A549 (cell line): ENCODE data around the gene CTXND2. TPM values are rescaled to one million over a fixed set of nuclear protein-coding genes. Genes with fewer than 3 reads are reported as not detected.

ENCODE experiments used
- ATAC-seq, 2 experiments: fragments of 200-7000 bp in 1 of 2; fragments of >200 bp in 1 of 2; cut with Nextera tagmentation in 1 of 2; cut with Tn5 transposase in 1 of 2; 3 replicates each; pipeline versions ENCODE4 v1.8.0 to v1.9.1; 2018 to 2020; ENCODE audit warnings: mild to moderate bottlenecking in 1 of 2, moderate library complexity in 1 of 2
- CTCF ChIA-PET: fragments of 300-600 bp; sonication (Branson Sonifier 250); formaldehyde crosslinking; extraction: SDS; loops from one replicate; lab custom pipeline; 2021; ENCODE audit warnings: antibody characterized with exemption, inconsistent platforms; lab: Yijun Ruan, JAX
- POLR2A ChIA-PET: fragments of 350-600 bp; formaldehyde crosslinking; extraction: SDS; loops from one replicate; lab custom pipeline; 2021; ENCODE audit warnings: antibody characterized with exemption, inconsistent platforms; lab: Yijun Ruan, JAX
- DNase-seq, 2 experiments: peaks; one replicate each; pipeline versions ENCODE4 v3.0.0 to v3.0.0-alpha.2; 2011 to 2016; ENCODE audit warnings: low read depth in 1 of 2, low spot score in 1 of 2
- FAIRE-seq: peaks from 2 replicates; lab custom pipeline; 2011; peaks lifted over from hg19 to GRCh38; lab: Jason Lieb, UNC
- H3K27ac ChIP-seq, 2 experiments: fragments of >200 bp; sonication (Bioruptor Twin); formaldehyde crosslinking; 3 replicates each; pipeline ENCODE4 v1.5.1; 2016 to 2017
- H3K4me1 ChIP-seq: fragments of >200 bp; sonication (Bioruptor Twin); formaldehyde crosslinking; 3 replicates; pipeline ENCODE4 v1.6.1; 2016
- H3K4me2 ChIP-seq: fragments of >200 bp; sonication (Bioruptor Twin); formaldehyde crosslinking; 3 replicates; pipeline ENCODE4 v1.6.1; 2016
- H3K4me3 ChIP-seq: fragments of >200 bp; sonication (Bioruptor Twin); formaldehyde crosslinking; 3 replicates; pipeline ENCODE4 v1.5.1; 2016
- H3K9me3 ChIP-seq: fragments of >200 bp; sonication (Bioruptor Twin); formaldehyde crosslinking; 3 replicates; pipeline ENCODE4 v1.6.1; 2016
- BHLHE40 ChIP-seq: IDR thresholded peaks from 2 replicates; pipeline ENCODE4 v1.6.1; 2012; ENCODE audit warnings: low read depth, low read length, inconsistent platforms
- CBX2 ChIP-seq: fragments of 200-600 bp; sonication (generic); IDR thresholded peaks from 2 replicates; pipeline ENCODE4 v1.6.1; 2016; ENCODE audit warnings: low read depth, mild to moderate bottlenecking, borderline replicate concordance
- EHF ChIP-seq: fragments of 250-450 bp; sonication (Bioruptor Pico); IDR thresholded peaks from 2 replicates; pipeline ENCODE4 v1.5.0; 2020; ENCODE audit warnings: mild to moderate bottlenecking
- EHMT2 ChIP-seq: fragments of 200-600 bp; sonication (generic); IDR thresholded peaks from 2 replicates; pipeline ENCODE4 v1.6.1; 2016; ENCODE audit warnings: antibody characterized with exemption, low read depth, mild to moderate bottlenecking, moderate library complexity
- ESRRA ChIP-seq: fragments of 150-350 bp; IDR thresholded peaks from 2 replicates; pipeline ENCODE4 v1.6.1; 2014; ENCODE audit warnings: mild to moderate bottlenecking, low read length, borderline replicate concordance
- FOSL2 ChIP-seq, 2 experiments: fragments of 450-650 bp in 1 of 2; fragments of >200 bp in 1 of 2; sonication (Bioruptor Twin) in 1 of 2; formaldehyde crosslinking; IDR thresholded peaks; 2 replicates each; pipeline versions ENCODE4 v1.5.0 to v1.6.1; 2016 to 2020; ENCODE audit warnings: mild to moderate bottlenecking in 1 of 2, moderate library complexity in 1 of 2
- GATA3 ChIP-seq: IDR thresholded peaks from 2 replicates; pipeline ENCODE4 v1.6.1; 2012; ENCODE audit warnings: borderline replicate concordance
- HEYL ChIP-seq: fragments of 250-450 bp; sonication (Bioruptor Pico); IDR thresholded peaks from 2 replicates; pipeline ENCODE4 v1.8.0; 2021; ENCODE audit warnings: mild to moderate bottlenecking, moderate library complexity
- HOXB13 ChIP-seq: fragments of 250-450 bp; sonication (Bioruptor Pico); IDR thresholded peaks from 2 replicates; pipeline ENCODE4 v1.5.0; 2020; ENCODE audit warnings: low read depth, mild to moderate bottlenecking, moderate library complexity
- JUN ChIP-seq, 2 experiments: fragments of >200 bp; sonication (Bioruptor Twin); formaldehyde crosslinking; IDR thresholded peaks; 2 replicates in 1 of 2; 3 replicates in 1 of 2; pipeline ENCODE4 v1.6.1; 2016 to 2017
- NFE2L2 ChIP-seq: fragments of 150-350 bp; conservative IDR thresholded peaks from 2 replicates; pipeline ENCODE4 v1.6.1; 2014; ENCODE audit warnings: low read length
- NR3C1 ChIP-seq: fragments of >200 bp; sonication (Bioruptor Twin); formaldehyde crosslinking; IDR thresholded peaks from 3 replicates; pipeline ENCODE4 v1.6.1; 2017
- POLR2A ChIP-seq: IDR thresholded peaks from 2 replicates; pipeline ENCODE4 v1.6.1; 2012; ENCODE audit warnings: mild to moderate bottlenecking, low read length
- POLR2AphosphoS2 ChIP-seq: conservative IDR thresholded peaks from 2 replicates; pipeline ENCODE4 v1.6.1; 2012; ENCODE audit warnings: low read length, improper control_type of control experiment, inconsistent platforms
- RCOR1 ChIP-seq: fragments of 150-350 bp; IDR thresholded peaks from 2 replicates; pipeline ENCODE4 v1.6.1; 2014; ENCODE audit warnings: antibody characterized with exemption, low read length, low read depth
- RFX5 ChIP-seq: fragments of 450-650 bp; IDR thresholded peaks from 2 replicates; pipeline ENCODE4 v1.7.1; 2014; ENCODE audit warnings: antibody characterized with exemption, mild to moderate bottlenecking, moderate library complexity
- SMC3 ChIP-seq: fragments of >200 bp; sonication (Bioruptor Twin); formaldehyde crosslinking; IDR thresholded peaks from 3 replicates; pipeline ENCODE4 v1.6.1; 2018; ENCODE audit warnings: inconsistent platforms
- TFCP2L1 ChIP-seq: fragments of 250-450 bp; sonication (Bioruptor Pico); IDR thresholded peaks from 2 replicates; pipeline ENCODE4 v1.5.0; 2021; ENCODE audit warnings: mild to moderate bottlenecking
- ZNF302 ChIP-seq: fragments of 250-450 bp; sonication (Bioruptor Pico); IDR thresholded peaks from 2 replicates; pipeline ENCODE4 v1.9.0; 2021; ENCODE audit warnings: inconsistent platforms, mild to moderate bottlenecking, moderate library complexity
- ZSCAN20 ChIP-seq: fragments of 250-450 bp; sonication (Bioruptor Pico); IDR thresholded peaks from 2 replicates; pipeline ENCODE4 v1.8.0; 2022; ENCODE audit warnings: mild to moderate bottlenecking, moderate library complexity
- WGBS: methylation state at CpG from one replicate; pipeline ENCODE4 v1.1.6; 2017; ENCODE audit errors: missing lambda C conversion rate; 5-methylcytosine and 5-hydroxymethylcytosine counted together
- polyA plus RNA-seq, 4 experiments: library from polyadenylated mRNA; depleted of rRNA in 3 of 4; stranded (reverse); fragments of >200 nt; fragmentation: RNase III in 1 of 4; extraction: RNeasy Plus Mini Kit Qiagen cat#74134 plus additional on column Dnase treatment in 1 of 4; gene quantifications; 2 replicates in 3 of 4; 3 replicates in 1 of 4; pipeline ENCODE4 v1.2.3, GENCODE V29; 2011 to 2017
- TF ChIP-seq, protein P1 (sequence below): fragments of >200 bp; sonication (Bioruptor Twin); formaldehyde crosslinking; IDR thresholded peaks from 2 replicates; pipeline ENCODE4 v1.6.1; 2016
- TF ChIP-seq, protein P2 (sequence below): IDR thresholded peaks from 2 replicates; pipeline ENCODE4 v1.6.1; 2012
- TF ChIP-seq, protein P3 (sequence below): fragments of >200 bp; sonication (Bioruptor Twin); formaldehyde crosslinking; IDR thresholded peaks from 3 replicates; pipeline ENCODE4 v1.6.1; 2016
- TF ChIP-seq, protein P4 (sequence below): IDR thresholded peaks from 2 replicates; pipeline ENCODE4 v1.6.1; 2012
- TF ChIP-seq, protein P5 (sequence below): fragments of 250-450 bp; sonication (Bioruptor Pico); IDR thresholded peaks from 2 replicates; pipeline ENCODE4 v1.5.0; 2021; ENCODE audit warnings: mild to moderate bottlenecking, moderate library complexity, borderline replicate concordance

The CTXND2 gene
- polyA plus RNA-seq, 2 of the 4 experiments (the other 2 are of a cell fraction) = not detected

DNA sequence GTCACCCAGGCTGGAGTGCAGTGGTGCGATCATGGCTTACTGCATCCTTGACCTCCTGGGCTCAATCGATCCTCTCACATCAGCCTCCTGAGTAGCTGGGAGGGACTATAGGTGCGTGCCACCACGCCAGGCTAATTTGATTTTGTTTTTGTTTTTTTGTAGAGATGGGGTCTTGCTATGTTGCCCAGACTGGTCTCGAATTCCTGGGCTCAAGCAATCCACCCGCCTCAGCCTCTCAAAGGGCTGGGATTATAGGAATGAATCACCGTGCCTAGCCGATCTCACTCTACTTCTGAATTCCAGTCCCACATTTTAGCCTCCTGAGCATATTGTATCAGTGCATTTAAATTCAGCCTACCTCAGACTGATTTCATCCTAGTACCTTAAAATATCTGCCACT, 1.8 kb downstream of the CTXND2 start:
- Histone ChIP-seq H3K4me3 (no peak overlapping the region), H3K27ac (no peak overlapping the region), H3K9me3 (no peaks in the 10 kb centered on the region), H3K4me1 (0 out of 3 replicates have a peak, but pooled peaks cover 6% of the 10 kb centered on the region), H3K4me2 (no peak overlapping the region)
- FAIRE-seq (no peak), DNase-seq (no peak), ATAC-seq (no peak)
- CTCF ChIA-PET = interaction anchor here (0.6 to 5.9 kb wide), 2 partner anchors 34 to 84 kb away, joined by 3 to 31 read pairs; no protein-coding TSS in a partner anchor
- WGBS = 70% methylated on average over 8 of the region's 8 CpGs
- TF ChIP-seq TFCP2L1 (CRISPR knock-in tag) = no peak
- no peak for TF ChIP-seq RCOR1
- TF ChIP-seq FOSL2 (IDR thresholded peaks at IDR 0.05) = no peak
- no peak for TF ChIP-seq FOSL2 (CRISPR knock-in tag; IDR thresholded peaks at IDR 0.05)
- TF ChIP-seq POLR2A = no peak
- TF ChIP-seq ESRRA = no peak
- no peak for TF ChIP-seq EHMT2
- TF ChIP-seq, protein P1, sequence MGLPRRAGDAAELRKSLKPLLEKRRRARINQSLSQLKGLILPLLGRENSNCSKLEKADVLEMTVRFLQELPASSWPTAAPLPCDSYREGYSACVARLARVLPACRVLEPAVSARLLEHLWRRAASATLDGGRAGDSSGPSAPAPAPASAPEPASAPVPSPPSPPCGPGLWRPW = no peak
- no peak for TF ChIP-seq SMC3
- TF ChIP-seq BHLHE40 = no peak
- no peak for TF ChIP-seq CBX2
- no peak for TF ChIP-seq HEYL (CRISPR knock-in tag)
- no peak for TF ChIP-seq EHF (CRISPR knock-in tag)
- no peak for TF ChIP-seq ZSCAN20 (CRISPR knock-in tag)
- TF ChIP-seq, protein P2, sequence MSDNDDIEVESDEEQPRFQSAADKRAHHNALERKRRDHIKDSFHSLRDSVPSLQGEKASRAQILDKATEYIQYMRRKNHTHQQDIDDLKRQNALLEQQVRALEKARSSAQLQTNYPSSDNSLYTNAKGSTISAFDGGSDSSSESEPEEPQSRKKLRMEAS = no peak
- POLR2A ChIA-PET = no interaction called here

DNA sequence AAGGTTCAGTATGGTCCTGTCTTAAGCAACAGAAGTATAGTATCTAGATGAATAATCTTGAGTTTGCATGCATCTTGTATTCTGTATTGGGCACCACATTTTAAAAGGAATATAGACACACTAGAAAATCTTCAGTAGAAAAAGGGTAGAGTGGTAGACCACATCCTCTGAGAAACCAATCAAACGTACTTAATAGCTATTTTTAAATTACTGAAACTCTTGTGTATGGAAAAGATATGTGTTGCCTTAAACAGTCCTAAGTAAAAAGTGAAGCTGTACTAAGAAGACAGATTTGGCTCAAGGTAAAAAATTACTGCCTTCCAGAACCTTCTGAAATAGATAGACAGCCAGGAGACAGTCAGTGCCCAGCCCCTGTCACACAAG, 3.1 kb downstream of the CTXND2 start:
- CTCF ChIA-PET = interaction anchor here (0.8 to 2.4 kb wide), 5 partner anchors 11 to 105 kb away, joined by 3 to 7 read pairs (median 4); no protein-coding TSS in a partner anchor
- WGBS = 24% methylated on average over 1 of the region's 1 CpG
- FAIRE-seq (no peak), DNase-seq (no peak), ATAC-seq (no peak)
- Histone ChIP-seq H3K9me3 (no peaks in the 10 kb centered on the region), H3K4me3 (no peak overlapping the region), H3K4me2 (no peak overlapping the region), H3K27ac (no peak overlapping the region), H3K4me1 (0 out of 3 replicates have a peak, but pooled peaks cover 6% of the 10 kb centered on the region)
- POLR2A ChIA-PET = no interaction called here
- no peak for TF ChIP-seq EHF (CRISPR knock-in tag)
- TF ChIP-seq TFCP2L1 (CRISPR knock-in tag) = no peak
- TF ChIP-seq RFX5 = no peak
- TF ChIP-seq GATA3 = no peak
- TF ChIP-seq NR3C1 = no peak
- no peak for TF ChIP-seq HEYL (CRISPR knock-in tag)
- TF ChIP-seq, protein P3, sequence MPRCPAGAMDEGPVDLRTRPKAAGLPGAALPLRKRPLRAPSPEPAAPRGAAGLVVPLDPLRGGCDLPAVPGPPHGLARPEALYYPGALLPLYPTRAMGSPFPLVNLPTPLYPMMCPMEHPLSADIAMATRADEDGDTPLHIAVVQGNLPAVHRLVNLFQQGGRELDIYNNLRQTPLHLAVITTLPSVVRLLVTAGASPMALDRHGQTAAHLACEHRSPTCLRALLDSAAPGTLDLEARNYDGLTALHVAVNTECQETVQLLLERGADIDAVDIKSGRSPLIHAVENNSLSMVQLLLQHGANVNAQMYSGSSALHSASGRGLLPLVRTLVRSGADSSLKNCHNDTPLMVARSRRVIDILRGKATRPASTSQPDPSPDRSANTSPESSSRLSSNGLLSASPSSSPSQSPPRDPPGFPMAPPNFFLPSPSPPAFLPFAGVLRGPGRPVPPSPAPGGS = no peak
- no peak for TF ChIP-seq HOXB13 (CRISPR knock-in tag)
- TF ChIP-seq, protein P4, sequence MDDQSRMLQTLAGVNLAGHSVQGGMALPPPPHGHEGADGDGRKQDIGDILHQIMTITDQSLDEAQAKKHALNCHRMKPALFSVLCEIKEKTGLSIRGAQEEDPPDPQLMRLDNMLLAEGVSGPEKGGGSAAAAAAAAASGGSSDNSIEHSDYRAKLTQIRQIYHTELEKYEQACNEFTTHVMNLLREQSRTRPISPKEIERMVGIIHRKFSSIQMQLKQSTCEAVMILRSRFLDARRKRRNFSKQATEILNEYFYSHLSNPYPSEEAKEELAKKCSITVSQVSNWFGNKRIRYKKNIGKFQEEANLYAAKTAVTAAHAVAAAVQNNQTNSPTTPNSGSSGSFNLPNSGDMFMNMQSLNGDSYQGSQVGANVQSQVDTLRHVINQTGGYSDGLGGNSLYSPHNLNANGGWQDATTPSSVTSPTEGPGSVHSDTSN = no peak
- TF ChIP-seq BHLHE40 = no peak
- no peak for TF ChIP-seq ZNF302 (CRISPR knock-in tag)
- TF ChIP-seq JUN (IDR thresholded peaks at IDR 0.05) = no peak
- TF ChIP-seq, protein P1 = no peak
- TF ChIP-seq, protein P2 = no peak
- TF ChIP-seq, protein P5, sequence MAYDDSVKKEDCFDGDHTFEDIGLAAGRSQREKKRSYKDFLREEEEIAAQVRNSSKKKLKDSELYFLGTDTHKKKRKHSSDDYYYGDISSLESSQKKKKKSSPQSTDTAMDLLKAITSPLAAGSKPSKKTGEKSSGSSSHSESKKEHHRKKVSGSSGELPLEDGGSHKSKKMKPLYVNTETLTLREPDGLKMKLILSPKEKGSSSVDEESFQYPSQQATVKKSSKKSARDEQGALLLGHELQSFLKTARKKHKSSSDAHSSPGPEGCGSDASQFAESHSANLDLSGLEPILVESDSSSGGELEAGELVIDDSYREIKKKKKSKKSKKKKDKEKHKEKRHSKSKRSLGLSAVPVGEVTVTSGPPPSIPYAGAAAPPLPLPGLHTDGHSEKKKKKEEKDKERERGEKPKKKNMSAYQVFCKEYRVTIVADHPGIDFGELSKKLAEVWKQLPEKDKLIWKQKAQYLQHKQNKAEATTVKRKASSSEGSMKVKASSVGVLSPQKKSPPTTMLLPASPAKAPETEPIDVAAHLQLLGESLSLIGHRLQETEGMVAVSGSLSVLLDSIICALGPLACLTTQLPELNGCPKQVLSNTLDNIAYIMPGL (CRISPR knock-in tag) = no peak
- no peak for TF ChIP-seq POLR2AphosphoS2
- no peak for TF ChIP-seq NFE2L2
